ENCODE data around the gene TUBA1B.

GRCh38 chr12:49088932-49089330 is 42.3 kb downstream of the TUBA1B start:
- TF ChIP-seq CREB5 (CRISPR knock-in tag; IDR thresholded peaks at IDR 0.05; ENCODE audit: low read depth) (no peak), ZFP3 (CRISPR knock-in tag; IDR thresholded peaks at IDR 0.05) (no peak), GLIS3 (CRISPR knock-in tag; IDR thresholded peaks at IDR 0.05) (no peak), SNAI2 (CRISPR knock-in tag; IDR thresholded peaks at IDR 0.05) (no peak), ZNF565 (CRISPR knock-in tag; conservative IDR thresholded peaks at IDR 0.05; ENCODE audit: low read depth) (no peak)
